NCI-H2029 treated with DMSO at 0.1 percent for 48 hours (cell line): ENCODE measurements around the gene ITPA.
"Not testable (repeated sequence)": the region's sequence is repeated elsewhere in the genome, so short reads cannot be mapped to it uniquely, and the experiment has no call there.

Source experiments
- DNase-seq: peaks from one replicate; lab custom pipeline; 2025; lab: John Stamatoyannopoulos, UW

The ITPA gene

GRCh38 chr20:3173610-3174441 lies 35.5 kb upstream of the ITPA start:
- peak; percentile 34 for DNase-seq

GRCh38 chr20:3174442-3175261 lies 34.6 kb upstream of the ITPA start:
- DNase-seq: no peak

DNA sequence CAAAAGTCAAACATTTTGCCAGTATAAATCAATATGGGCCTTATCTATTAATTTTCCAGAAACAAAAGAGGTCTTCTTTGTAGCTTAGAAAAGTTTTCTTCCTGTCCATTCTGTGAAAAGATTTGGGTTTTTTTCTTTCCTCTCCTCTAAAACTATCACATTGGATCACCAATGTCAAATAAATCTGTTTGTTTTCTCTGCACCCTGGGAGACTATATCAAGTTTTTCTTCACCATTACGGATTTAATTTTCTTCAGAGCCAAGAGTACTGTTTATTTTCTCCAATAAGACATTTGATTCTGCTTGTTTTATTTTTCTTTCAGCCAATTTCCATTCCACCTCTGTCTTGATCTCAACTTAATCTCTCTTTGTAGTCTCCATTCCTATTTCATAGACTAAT lies 34.0 kb upstream of the ITPA start:
- no peak for DNase-seq

GRCh38 chr20:3177746-3178485 lies 31.4 kb upstream of the ITPA start:
- no peak for DNase-seq

- DNase-seq: no peak
These were observed 29.0 kb upstream of the ITPA start for GRCh38 chr20:3180319-3180718.

DNA sequence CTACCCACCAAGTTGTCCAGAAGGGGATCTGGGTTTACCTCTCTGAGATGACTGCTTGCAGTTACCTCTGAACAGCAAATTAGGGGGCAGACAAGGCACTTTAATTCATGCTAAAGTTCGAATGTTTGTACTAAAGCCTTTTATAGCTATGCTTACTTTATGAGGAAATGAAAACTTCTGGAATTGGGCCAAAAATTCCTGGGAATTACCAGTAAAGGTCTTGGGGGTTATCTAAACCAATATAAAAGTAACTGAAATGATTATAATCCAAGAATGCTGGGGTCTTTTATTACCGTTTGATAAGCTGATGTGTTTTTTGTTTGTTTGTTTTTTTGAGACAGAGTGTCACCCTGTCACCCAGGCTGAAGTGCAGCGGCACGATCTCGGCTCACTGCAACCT lies 28.0 kb upstream of the ITPA start:
- DNase-seq: no peak

GRCh38 chr20:3182429-3182828 lies 26.9 kb upstream of the ITPA start:
- not testable (repeated sequence) for DNase-seq

GRCh38 chr20:3183896-3184612 lies 25.2 kb upstream of the ITPA start:
- no peak for DNase-seq

DNA sequence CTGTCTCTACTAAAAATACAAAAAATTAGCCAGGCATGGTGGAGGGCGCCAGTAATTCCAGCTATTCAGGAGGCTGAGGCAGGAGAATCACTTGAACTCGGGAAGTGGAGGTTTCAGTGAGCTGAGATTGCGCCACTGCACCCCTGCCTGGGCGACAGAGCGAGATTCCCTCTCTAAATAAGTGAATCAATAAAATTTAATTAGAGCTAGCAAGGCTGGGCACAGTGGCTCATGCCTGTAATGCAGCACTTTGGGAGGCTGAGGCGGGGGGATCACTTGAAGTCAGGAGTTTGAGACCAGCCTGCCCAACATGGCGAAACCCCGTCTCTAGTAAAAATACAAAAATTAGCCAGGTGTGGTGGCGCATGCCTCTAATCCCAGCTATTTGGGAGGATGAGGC lies 21.4 kb upstream of the ITPA start:
- not testable (repeated sequence) for DNase-seq

- DNase-seq: no peak
These were observed 20.4 kb upstream of the ITPA start for GRCh38 chr20:3188823-3189413.

DNA sequence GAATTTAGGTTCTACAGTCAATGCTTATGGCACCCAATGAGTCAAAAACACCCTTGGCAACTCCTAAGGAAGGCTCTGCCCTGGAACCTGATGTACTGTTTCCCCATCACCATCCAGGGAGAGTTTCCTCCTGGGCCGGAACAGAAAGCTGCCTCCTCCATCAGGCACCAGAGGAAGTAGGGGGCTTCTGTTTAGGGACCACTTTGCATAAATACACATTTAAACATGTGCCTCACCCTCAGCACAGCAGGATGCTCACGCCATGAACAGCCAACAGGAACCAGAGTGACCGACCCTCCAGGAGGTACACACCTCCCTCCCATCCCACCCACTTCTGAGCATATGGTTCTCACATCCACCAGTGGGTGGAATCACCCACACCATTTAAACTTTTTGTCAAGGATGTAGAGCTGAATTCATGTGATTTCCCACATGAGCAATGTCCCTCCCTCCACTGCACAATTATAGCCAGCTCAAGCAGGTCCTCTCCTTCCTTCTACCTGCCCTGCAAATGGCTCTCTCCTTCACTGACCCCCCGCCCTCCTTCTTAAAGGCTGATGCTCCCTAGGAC lies 19.7 kb upstream of the ITPA start:
- no peak for DNase-seq

GRCh38 chr20:3190681-3191111 lies 18.6 kb upstream of the ITPA start:
- no peak for DNase-seq

DNA sequence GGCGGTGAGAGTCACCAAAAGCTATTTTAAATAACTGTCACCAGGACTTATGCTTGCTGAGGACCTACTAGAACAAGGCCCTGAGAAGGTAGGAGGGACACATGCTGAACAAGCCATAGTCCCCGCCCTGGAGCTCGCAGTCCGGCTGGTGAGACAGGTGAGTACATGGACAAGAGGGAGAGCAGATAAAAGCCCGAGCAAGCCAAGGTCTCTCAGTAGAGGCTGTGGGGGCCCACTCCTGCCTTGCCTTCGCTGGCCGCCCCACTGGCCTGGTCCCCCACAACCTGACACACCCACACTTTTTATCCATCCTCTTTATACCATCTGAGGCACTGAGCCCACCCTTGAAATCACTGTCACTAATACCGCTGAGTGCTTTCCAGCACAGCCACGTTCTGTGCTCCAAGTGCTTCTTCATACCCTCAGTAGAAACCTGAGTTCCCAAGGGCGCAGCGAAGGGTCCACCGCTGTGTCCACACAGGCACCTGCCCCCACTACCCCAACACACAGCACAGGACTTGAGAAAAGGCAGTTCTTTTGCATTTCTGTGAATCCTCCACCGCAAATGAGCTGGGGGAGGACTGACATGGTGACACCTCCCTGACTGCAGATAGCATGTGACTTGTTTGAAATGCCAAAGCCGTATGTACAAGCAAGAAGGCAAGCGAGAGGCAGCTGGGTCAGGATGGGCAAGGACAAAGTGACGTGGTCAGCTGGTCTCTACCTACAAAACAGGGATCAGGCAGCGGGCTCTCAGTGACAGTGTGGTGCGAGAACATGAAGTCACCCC lies 16.9 kb upstream of the ITPA start:
- no peak for DNase-seq

GRCh38 chr20:3193806-3194616 lies 15.3 kb upstream of the ITPA start:
- no peak for DNase-seq

- DNase-seq: no peak
These were observed 14.5 kb upstream of the ITPA start for GRCh38 chr20:3194617-3195280.

GRCh38 chr20:3195590-3196237 lies 13.6 kb upstream of the ITPA start:
- no peak for DNase-seq

GRCh38 chr20:3199206-3199605 lies 10.1 kb upstream of the ITPA start:
- no peak for DNase-seq
